Skin epidermis (tissue), 12 donors: Measurements from ENCODE around the gene WDR83.
"Not testable (repeated sequence)": the region's sequence is repeated elsewhere in the genome, so short reads cannot be mapped to it uniquely, and the experiment has no call there.

ENCODE experiments used
- H3K27ac ChIP-seq, 21 experiments: fragments of 200-600 bp; sonication (generic) in 11 of 21; one replicate each; pipeline ENCODE4 v1.5.0; 2020; ENCODE audit warnings: mild to moderate bottlenecking in 3 of 21, inconsistent platforms in 2 of 21, moderate library complexity in 2 of 21
- H3K4me3 ChIP-seq, 7 experiments: fragments of 200-600 bp; sonication (generic) in 2 of 7; one replicate each; pipeline ENCODE4 v1.5.0; 2020; ENCODE audit warnings: inconsistent platforms in 2 of 7, mild to moderate bottlenecking in 2 of 7, moderate library complexity in 1 of 7

WDR83 gene

DNA sequence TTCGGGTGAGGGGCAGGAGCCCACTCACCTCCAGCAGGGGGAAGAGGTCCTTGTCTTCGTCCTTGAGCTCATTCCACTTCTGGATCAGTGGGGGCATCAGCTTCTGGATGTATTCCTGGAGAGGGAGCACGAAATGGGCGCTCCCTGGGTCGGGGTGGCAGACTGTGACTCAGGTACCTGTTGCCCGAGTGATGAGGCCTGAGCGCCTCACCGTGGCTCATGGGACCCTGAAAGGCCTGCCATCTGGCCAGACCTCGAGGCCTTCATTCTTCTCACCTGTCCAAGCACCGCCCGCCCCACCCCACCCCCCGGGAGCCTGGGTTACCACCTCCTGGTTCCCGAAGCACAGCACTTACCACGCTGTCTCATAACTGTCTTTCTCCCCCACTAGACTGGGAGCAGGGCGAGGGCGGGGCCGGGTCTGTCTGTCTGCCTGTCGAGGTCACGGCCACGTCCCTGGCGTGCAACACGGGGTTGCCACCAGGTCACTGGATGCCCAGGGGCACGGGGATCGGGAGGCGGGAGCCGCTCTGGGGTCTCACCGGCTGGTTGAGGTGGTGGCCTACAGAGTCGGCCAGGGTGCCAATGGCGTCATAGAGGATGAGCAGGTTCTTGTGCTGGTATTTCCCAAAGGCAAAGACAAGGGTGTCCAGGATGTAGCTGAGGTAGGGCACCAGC, 39.2 kb downstream of the WDR83 start:
- H3K27ac ChIP-seq = no peak overlapping the region
- H3K4me3 ChIP-seq = no peak overlapping the region

GRCh38 chr19:12706332-12706718, 39.7 kb downstream of the WDR83 start:
- no peak overlapping the region for H3K27ac ChIP-seq

GRCh38 chr19:12708641-12709040, 42.0 kb downstream of the WDR83 start:
- Histone ChIP-seq H3K4me3 (no peak overlapping the region), H3K27ac (no peak overlapping the region)

More at GRCh38 chr19:12706332-12706718, 39.7 kb downstream of the WDR83 start:
- no peak overlapping the region for H3K4me3 ChIP-seq

DNA sequence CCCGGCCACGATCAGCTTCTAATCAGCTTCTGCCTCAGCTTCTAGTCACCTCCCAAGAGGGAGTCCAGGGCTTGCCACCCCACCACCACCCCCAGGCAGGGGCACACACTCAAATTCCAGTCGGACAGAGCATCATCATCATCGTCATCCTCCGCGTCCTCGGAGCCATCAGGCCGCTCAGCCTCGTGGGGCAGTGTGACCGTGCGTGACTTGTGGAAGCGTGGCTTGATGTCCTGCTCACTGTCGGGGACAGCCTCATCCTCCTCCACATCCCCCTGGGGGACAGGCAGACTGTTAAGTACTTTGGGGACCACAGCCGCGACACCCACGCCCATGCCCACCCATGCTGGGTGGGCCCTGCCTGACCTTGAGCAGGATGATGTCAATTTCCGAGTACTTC, 44.6 kb downstream of the WDR83 start:
- Histone ChIP-seq H3K27ac (no peak overlapping the region), H3K4me3 (no peak overlapping the region)

DNA sequence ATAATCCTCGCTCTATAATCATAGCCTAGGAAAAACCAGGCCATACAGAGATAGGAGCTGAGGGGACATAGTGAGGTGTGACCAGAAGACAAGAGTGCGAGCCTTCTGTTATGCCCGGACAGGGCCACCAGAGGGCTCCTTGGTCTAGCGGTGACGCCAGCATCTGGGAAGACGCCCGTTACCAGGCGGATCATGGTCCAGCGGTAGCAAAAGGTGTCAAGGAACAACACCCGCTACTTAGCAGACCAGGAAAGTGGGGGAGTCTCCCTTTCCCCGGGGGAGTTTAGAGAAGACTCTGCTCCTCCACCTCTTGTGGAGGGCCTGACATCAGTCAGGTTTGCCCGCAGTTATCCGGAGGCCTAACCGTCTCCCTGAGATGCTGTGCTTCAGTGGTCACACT, 45.5 kb downstream of the WDR83 start:
- not testable (repeated sequence) for H3K4me3 ChIP-seq, H3K27ac ChIP-seq

DNA sequence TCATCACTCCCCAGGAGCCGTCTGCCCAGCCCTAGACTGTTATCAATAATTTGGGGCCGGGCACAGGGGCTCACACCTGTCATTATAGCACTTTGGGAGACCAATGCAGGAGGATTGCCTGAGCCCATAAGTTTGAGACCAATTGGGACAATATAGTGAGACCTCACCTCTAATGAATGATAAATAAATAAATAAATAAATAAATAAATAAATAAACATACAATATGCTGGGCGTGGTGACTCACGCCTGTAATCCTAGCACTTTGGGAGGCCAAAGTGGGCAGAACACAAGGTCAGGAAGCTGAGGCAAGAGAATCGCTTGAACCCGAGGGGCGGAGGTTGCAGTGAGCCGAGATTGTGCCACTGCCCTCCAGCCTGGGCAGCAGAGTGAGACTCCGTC, 46.7 kb downstream of the WDR83 start:
- H3K4me3 ChIP-seq, H3K27ac ChIP-seq: not testable (repeated sequence)

DNA sequence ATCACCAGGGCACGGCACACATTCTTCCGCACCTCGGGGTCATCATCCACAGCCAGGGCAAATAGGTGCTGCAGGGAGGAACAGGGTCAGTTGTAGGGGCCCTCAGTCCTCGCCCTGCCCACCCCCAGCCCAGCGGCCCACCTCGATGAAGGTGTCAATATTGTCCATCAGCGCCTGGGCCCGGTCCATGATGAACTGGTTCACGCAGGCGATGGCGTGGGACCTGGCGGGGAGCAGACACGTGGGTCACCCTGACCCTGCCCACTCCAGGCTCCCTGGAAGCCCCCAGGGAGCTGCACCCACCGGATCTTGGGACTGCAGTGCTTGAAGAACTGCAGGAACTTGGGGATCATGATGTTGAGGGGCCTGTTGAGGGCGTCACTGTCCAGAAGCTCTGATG, 48.5 kb downstream of the WDR83 start:
- H3K4me3 ChIP-seq = no peak overlapping the region

GRCh38 chr19:12715929-12716328, 49.3 kb downstream of the WDR83 start:
- Histone ChIP-seq H3K27ac (no peak overlapping the region), H3K4me3 (no peak overlapping the region)

More for the DNA sequence above, 48.5 kb downstream of the WDR83 start:
- H3K27ac ChIP-seq = no peak overlapping the region

DNA sequence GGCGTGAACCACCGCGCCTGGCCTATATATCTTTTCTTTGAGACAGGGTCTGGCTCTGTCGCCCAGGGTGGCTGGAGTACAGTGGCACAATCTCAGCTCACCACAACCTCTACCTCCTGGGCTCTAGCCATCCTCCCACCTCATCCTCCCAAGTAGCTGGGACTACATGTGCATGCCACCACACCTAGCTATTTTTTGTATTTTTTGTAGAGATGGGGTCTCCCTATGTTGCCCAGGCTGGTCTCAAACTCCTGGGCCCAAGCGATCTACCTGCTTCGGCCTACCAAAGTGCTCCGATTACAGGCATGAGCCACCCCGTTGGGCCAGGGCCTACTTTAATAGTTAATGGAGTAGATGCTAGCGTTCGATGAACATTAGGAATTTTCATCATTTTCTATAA, 53.7 kb downstream of the WDR83 start:
- peak overlapping the region in 15 of 21 experiments; percentile 92 to 98 (median 97) for H3K27ac ChIP-seq

DNA sequence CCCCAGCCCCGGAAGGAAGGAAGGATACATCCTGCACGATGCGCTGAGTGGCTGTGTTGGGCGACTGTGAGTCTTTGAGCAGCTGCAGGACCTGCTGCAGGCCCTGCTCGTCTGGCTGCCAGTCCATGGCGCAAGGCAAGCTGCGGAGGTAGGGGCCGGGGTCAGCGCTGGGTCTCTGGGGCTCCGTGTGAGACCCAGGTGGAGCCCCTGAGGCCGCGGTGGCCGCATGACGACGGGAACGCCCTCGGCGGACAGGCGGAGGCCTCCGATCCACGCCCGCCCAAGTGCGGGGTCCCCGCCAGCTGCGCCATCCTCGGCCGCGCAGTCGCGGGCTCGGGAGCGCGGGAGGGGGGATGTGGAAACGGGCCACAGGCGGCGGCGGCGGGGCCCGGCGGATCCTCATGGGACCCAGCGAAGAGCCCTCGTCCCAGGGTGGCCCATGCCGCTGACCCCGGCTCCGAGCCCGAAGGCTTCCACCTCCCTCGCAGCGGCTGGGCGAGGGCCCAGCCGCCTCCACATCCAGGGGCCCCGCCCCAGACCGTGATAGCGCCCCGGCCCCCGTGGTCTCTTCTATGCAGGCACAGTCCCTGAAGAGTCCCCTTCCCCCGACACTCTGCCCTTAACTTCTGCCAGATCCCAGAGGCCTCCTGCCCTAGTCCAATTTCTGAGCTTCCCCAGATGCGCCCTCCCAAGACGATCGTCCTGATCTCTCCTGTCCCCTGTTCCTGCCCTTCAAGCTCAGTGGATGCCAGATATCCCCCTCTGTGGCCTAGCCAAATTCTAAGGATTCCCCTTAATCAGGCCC, 54.4 kb downstream of the WDR83 start:
- peak overlapping the region; percentile 70 to 94 (median 81) for H3K4me3 ChIP-seq
- peak overlapping the region; percentile 91 to 99 (median 97) for H3K27ac ChIP-seq

More for the DNA sequence above, 53.7 kb downstream of the WDR83 start:
- H3K4me3 ChIP-seq = peak overlapping the region; percentile 70 to 94 (median 81)

GRCh38 chr19:12721656-12722565, 55.3 kb downstream of the WDR83 start:
- Histone ChIP-seq H3K27ac (peak overlapping the region; percentile 91 to 99 (median 97)), H3K4me3 (peak overlapping the region; percentile 70 to 94 (median 81))

GRCh38 chr19:12722566-12723380, 56.2 kb downstream of the WDR83 start:
- Histone ChIP-seq H3K27ac (peak overlapping the region; percentile 91 to 99 (median 97)), H3K4me3 (peak overlapping the region; percentile 70 to 94 (median 81))

GRCh38 chr19:12723381-12723640, 56.7 kb downstream of the WDR83 start:
- peak overlapping the region; percentile 19 to 99 (median 96) for H3K27ac ChIP-seq

GRCh38 chr19:12723641-12724426, 57.2 kb downstream of the WDR83 start, which contains the start of gene TNPO2:
TNPO2 (minus strand) TSS chr19:12723932; CDS start chr19:12720977, 2,955 bp downstream.
- H3K4me3 ChIP-seq = peak within 1 kb of the TSS; percentile 70 to 94 (median 81)
- peak within 1 kb of the TSS; percentile 19 to 99 (median 96) for H3K27ac ChIP-seq

More at GRCh38 chr19:12723381-12723640, 56.7 kb downstream of the WDR83 start:
- H3K4me3 ChIP-seq = peak overlapping the region; percentile 70 to 94 (median 81)
